Endothelial cell of umbilical vein (primary cell): Measurements from ENCODE around the gene HCRT. TPM values are rescaled to one million over a fixed set of nuclear protein-coding genes. Genes with fewer than 3 reads are reported as not detected.

Experiments used
- BruUV-seq: library from RNA; stranded (reverse); fragments of 400-500 nt; replicated peaks from 2 replicates; lab custom pipeline; 2021; lab: Mats Ljungman, UMichigan
- CTCF ChIA-PET: fragments of 300-600, 350-600 bp; sonication (Branson Sonifier 250); formaldehyde crosslinking; loops from one replicate; lab custom pipeline; 2021; ENCODE audit warnings: antibody characterized with exemption, inconsistent platforms; lab: Charles Lee
- POLR2A ChIA-PET: fragments of 300-600, 350-600 bp; sonication (Branson Sonifier 250); formaldehyde crosslinking; loops from one replicate; lab custom pipeline; 2021; ENCODE audit warnings: antibody characterized with exemption, inconsistent platforms; lab: Charles Lee
- DNase-seq: peaks from one replicate; pipeline ENCODE4 v3.0.0-alpha.2; 2011; ENCODE audit warnings: low read depth, low spot score
- FAIRE-seq: peaks from 2 replicates; lab custom pipeline; 2011; peaks lifted over from hg19 to GRCh38; lab: Jason Lieb, UNC
- H2AFZ ChIP-seq: 2 replicates; pipeline ENCODE4 v1.6.0; 2012; ENCODE audit warnings: low read depth, low read length, control low read depth, inconsistent platforms
- H3K27ac ChIP-seq: 2 replicates; pipeline ENCODE4 v1.5.1; 2011; ENCODE audit warnings: low read depth, mild to moderate bottlenecking, control low read depth, low read length, moderate library complexity; ENCODE audit not compliant: insufficient read depth
- H3K27me3 ChIP-seq, 2 experiments: 2 replicates each; pipeline versions ENCODE4 v1.6.0 to v1.6.1; 2011; ENCODE audit warnings: low read length in 2 of 2, mixed read lengths in 1 of 2; ENCODE audit not compliant: control insufficient read depth in 2 of 2, insufficient read depth in 2 of 2
- H3K36me3 ChIP-seq, 2 experiments: 2 replicates in 1 of 2; 3 replicates in 1 of 2; pipeline ENCODE4 v1.5.1; 2011; ENCODE audit warnings: low read length in 2 of 2, mild to moderate bottlenecking in 1 of 2, moderate library complexity in 1 of 2; ENCODE audit not compliant: control insufficient read depth in 2 of 2, insufficient read depth in 2 of 2; ENCODE audit errors: extremely low read depth in 1 of 2
- H3K4me1 ChIP-seq: 3 replicates; pipeline ENCODE4 v1.5.1; 2011; ENCODE audit warnings: mild to moderate bottlenecking, low read length; ENCODE audit not compliant: control insufficient read depth, insufficient read depth; ENCODE audit errors: extremely low read depth
- H3K4me2 ChIP-seq: 2 replicates; pipeline ENCODE4 v1.6.1; 2011; ENCODE audit warnings: low read length, control low read depth, mixed read lengths; ENCODE audit not compliant: insufficient read depth
- H3K4me3 ChIP-seq, 3 experiments: fragments of 200-600 bp in 1 of 3; sonication (generic), shearing (Covaris generic) in 1 of 3; replicated peaks in 1 of 3; 2 replicates each; pipeline ENCODE4 v1.5.1; 2011 to 2016; ENCODE audit warnings: control low read depth in 3 of 3, low read length in 3 of 3, mild to moderate bottlenecking in 2 of 3, inconsistent platforms in 1 of 3, low read depth in 1 of 3, moderate library complexity in 1 of 3; ENCODE audit not compliant: insufficient read depth in 1 of 3
- H3K79me2 ChIP-seq: 2 replicates; pipeline ENCODE4 v1.6.0; 2012; ENCODE audit warnings: low read length, inconsistent platforms; ENCODE audit not compliant: control insufficient read depth, insufficient read depth
- H3K9ac ChIP-seq: replicated peaks from 2 replicates; pipeline ENCODE3; 2011; ENCODE audit warnings: low read length, control low read depth; ENCODE audit not compliant: insufficient read depth; ENCODE audit errors: extremely low read depth
- H3K9me1 ChIP-seq: replicated peaks from 3 replicates; pipeline ENCODE4 v1.6.0; 2011; ENCODE audit warnings: mild to moderate bottlenecking, low read length; ENCODE audit not compliant: control insufficient read depth, insufficient read depth; ENCODE audit errors: extremely low read depth
- H3K9me3 ChIP-seq: replicated peaks from 2 replicates; pipeline ENCODE4 v1.5.1; 2012; ENCODE audit warnings: low read length, inconsistent platforms; ENCODE audit not compliant: control insufficient read depth, insufficient read depth
- H4K20me1 ChIP-seq: replicated peaks from 2 replicates; pipeline ENCODE3; 2011; ENCODE audit warnings: mild to moderate bottlenecking, low read length; ENCODE audit not compliant: control insufficient read depth, insufficient read depth; ENCODE audit errors: extremely low read depth
- EZH2 ChIP-seq: IDR thresholded peaks from 2 replicates; pipeline ENCODE4 v1.6.1; 2012; ENCODE audit warnings: borderline replicate concordance, low read depth, mild to moderate bottlenecking, moderate library complexity, low read length, inconsistent platforms; ENCODE audit not compliant: severe bottlenecking
- FOS ChIP-seq: IDR thresholded peaks from 2 replicates; pipeline ENCODE4 v1.6.1; 2011; ENCODE audit warnings: mild to moderate bottlenecking, low read length, moderate library complexity, borderline replicate concordance; ENCODE audit not compliant: insufficient read depth
- GATA2 ChIP-seq: IDR thresholded peaks from 2 replicates; pipeline ENCODE4 v1.7.0; 2011; ENCODE audit warnings: low read depth, mild to moderate bottlenecking, moderate library complexity, mixed read lengths, low read length; ENCODE audit not compliant: insufficient read length, insufficient read depth
- JUN ChIP-seq: IDR thresholded peaks from 2 replicates; pipeline ENCODE4 v1.6.1; 2011; ENCODE audit warnings: borderline replicate concordance, low read depth; ENCODE audit not compliant: insufficient read length, insufficient read depth
- MYC ChIP-seq: IDR thresholded peaks from one replicate; pipeline ENCODE4 v1.6.1; 2011; ENCODE audit warnings: mild to moderate bottlenecking, low read depth, low read length
- POLR2A ChIP-seq: IDR thresholded peaks from 2 replicates; pipeline ENCODE4 v1.6.1; 2012; ENCODE audit warnings: low read depth, mild to moderate bottlenecking, control low read depth, low read length
- POLR2AphosphoS5 ChIP-seq: IDR thresholded peaks from 2 replicates; pipeline ENCODE4 v1.6.1; 2012; ENCODE audit warnings: low read depth, mild to moderate bottlenecking, control low read depth, low read length, moderate library complexity; ENCODE audit not compliant: insufficient read depth
- dilution Hi-C: fragments of 300-500 bp; cut with MboI; formaldehyde crosslinking; loops from one replicate; pipeline ENCODE4 v1.15.0; 2019; ENCODE audit warnings: low sequenced_read_pairs; ENCODE audit not compliant: extremely low pct_ligation_motif_present
- intact Hi-C: fragments of 100-400 bp; cut with micrococcal nuclease; formaldehyde crosslinking; loops from one replicate; pipeline ENCODE4 v1.10.0; 2022
- polyA plus RNA-seq, 4 experiments: library from polyadenylated mRNA; depleted of rRNA in 3 of 4; stranded (reverse) in 3 of 4; unstranded in 1 of 4; fragments of >200 nt; gene quantifications; 2 replicates each; pipeline versions ENCODE4 v1.2.1 to v1.2.3, GENCODE V29; 2011 to 2012; ENCODE audit warnings: missing spikeins in 1 of 4
- total RNA-seq: library from RNA; stranded (reverse); gene quantifications from 2 replicates; pipeline ENCODE4 v1.2.3, GENCODE V29; 2021
- TF ChIP-seq, protein P1 (sequence below): IDR thresholded peaks from 2 replicates; pipeline ENCODE4 v1.6.1; 2011; ENCODE audit not compliant: insufficient read depth, insufficient read length
- TF ChIP-seq, protein P2 (sequence below), 2 donors: IDR thresholded peaks; 1 replicate in 1 of 2; 2 replicates in 1 of 2; pipeline ENCODE4 v1.5.1; 2011; ENCODE audit warnings: low read length in 2 of 2, mild to moderate bottlenecking in 2 of 2, moderate library complexity in 2 of 2, control low read depth in 1 of 2, inconsistent platforms in 1 of 2, low read depth in 1 of 2; ENCODE audit not compliant: insufficient read depth in 1 of 2; ENCODE audit errors: extremely low read depth in 1 of 2

Gene HCRT
- total and polyA plus RNA-seq, 2 donors (not counting 3 experiments of a cell fraction or from before 2014, with no cell fraction given): not detected

DNA sequence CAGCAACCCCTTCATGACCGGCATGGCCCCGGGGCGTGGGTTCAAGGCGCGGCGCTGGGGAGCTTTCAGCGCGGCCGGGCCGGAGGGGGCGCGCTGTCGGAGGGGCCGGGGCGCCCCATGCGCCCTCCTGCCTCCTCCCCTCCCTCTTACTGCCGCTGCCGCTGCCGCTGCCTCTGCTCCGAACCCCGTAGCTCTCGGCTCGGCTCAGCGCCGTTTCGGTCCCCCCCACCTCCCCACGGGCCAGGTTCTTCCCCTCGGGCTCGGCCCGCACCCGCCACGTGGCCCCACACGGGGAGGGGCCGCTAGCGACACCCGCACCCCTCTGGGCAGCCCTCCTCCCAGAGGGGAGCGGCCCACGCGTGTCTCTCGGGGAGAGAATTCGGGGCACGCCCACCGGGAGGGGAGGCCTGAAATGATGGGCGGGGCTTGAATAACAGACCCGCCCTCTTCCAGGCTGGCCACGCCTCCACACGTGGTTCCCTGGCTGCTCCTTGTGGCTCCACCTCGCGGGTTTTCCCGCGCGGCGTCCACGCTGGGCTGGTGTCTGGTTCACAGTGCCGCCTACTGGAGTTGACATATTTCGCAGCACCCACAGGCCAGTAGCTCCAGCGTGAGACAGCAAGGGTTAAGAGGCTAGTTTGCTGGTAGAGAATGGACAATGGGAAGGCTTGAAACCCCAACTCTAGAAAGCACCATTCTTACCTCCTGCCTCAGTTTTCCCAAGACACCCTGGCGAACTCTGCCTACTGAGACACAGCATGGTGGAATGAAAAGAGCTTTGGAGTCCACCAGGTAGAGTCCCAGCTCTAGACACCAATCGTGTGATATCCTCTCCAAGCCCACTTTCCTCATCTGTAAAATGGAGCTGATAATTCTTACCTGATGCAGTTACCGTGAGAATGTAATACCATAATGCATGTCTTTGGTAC is 4.1 kb downstream of the HCRT start, which contains the start of gene KCNH4:
TSS of gene KCNH4 (minus strand) at position 221 of the 929 bp plus-strand sequence. CDS start at position 24, 197 bp downstream.
- Histone ChIP-seq H3K27me3 (peaks cover 9 to 13% of the 10 kb centered on the region in 2 experiments), H3K79me2 (no peaks in the 10 kb centered on the region), H3K4me3 (peak within 1 kb of the TSS in 2 of 3 experiments; percentile 1 to 26), H3K9ac (no peak within 1 kb of the TSS), H2AFZ (no peak within 1 kb of the TSS), H3K9me3 (no peaks in the 10 kb centered on the region), H3K9me1 (no peaks in the 10 kb centered on the region), H3K4me2 (peak within 1 kb of the TSS; percentile 6), H4K20me1 (no peaks in the 10 kb centered on the region), H3K4me1 (peaks cover 14% of the 10 kb centered on the region), H3K36me3 (no peaks in the 10 kb centered on the region), H3K27ac (no peak within 1 kb of the TSS)
- DNase-seq (peak; percentile 61), FAIRE-seq (peak; percentile 90)
- TF ChIP-seq MYC (no peak), POLR2A (no peak), EZH2 (no peak), JUN (no peak), GATA2 (no peak), FOS (no peak), POLR2AphosphoS5 (no peak)
- TF ChIP-seq, protein P1, sequence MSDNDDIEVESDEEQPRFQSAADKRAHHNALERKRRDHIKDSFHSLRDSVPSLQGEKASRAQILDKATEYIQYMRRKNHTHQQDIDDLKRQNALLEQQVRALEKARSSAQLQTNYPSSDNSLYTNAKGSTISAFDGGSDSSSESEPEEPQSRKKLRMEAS: peak; percentile 91
- TF ChIP-seq, protein P2, sequence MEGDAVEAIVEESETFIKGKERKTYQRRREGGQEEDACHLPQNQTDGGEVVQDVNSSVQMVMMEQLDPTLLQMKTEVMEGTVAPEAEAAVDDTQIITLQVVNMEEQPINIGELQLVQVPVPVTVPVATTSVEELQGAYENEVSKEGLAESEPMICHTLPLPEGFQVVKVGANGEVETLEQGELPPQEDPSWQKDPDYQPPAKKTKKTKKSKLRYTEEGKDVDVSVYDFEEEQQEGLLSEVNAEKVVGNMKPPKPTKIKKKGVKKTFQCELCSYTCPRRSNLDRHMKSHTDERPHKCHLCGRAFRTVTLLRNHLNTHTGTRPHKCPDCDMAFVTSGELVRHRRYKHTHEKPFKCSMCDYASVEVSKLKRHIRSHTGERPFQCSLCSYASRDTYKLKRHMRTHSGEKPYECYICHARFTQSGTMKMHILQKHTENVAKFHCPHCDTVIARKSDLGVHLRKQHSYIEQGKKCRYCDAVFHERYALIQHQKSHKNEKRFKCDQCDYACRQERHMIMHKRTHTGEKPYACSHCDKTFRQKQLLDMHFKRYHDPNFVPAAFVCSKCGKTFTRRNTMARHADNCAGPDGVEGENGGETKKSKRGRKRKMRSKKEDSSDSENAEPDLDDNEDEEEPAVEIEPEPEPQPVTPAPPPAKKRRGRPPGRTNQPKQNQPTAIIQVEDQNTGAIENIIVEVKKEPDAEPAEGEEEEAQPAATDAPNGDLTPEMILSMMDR (IDR thresholded peaks at IDR 0.05; ENCODE audit: extremely low read depth in 1 of 2, insufficient read depth in 1 of 2, low read depth in 1 of 2, low read length in 2 of 2): peak; percentile 59 to 60
- ChIA-PET POLR2A (interaction anchor here (1.1 kb wide), 1 partner anchor 27 kb away, joined by 4 read pairs; no protein-coding TSS in a partner anchor), CTCF (interaction anchor here (0.6 to 5.6 kb wide), 31 partner anchors 12 to 313 kb away, joined by 3 to 52 read pairs (median 4); partner anchors contain the start of gene KAT2A)
- BruUV-seq: no TSS peak
- dilution Hi-C loops: no loop called here
- intact Hi-C loops: loop anchor here (1.0 to 5.0 kb wide), 4 partner anchors 60 to 218 kb away; partner anchors contain the start of gene KAT2A
